ENCODE data around the gene HDAC5. TPM values are rescaled to one million over a fixed set of nuclear protein-coding genes. Genes with fewer than 3 reads are reported as not detected.

The HDAC5 gene
- total and polyA plus RNA-seq, 4 donors: 29.6 to 77.4 (median 36.4) TPM

DNA sequence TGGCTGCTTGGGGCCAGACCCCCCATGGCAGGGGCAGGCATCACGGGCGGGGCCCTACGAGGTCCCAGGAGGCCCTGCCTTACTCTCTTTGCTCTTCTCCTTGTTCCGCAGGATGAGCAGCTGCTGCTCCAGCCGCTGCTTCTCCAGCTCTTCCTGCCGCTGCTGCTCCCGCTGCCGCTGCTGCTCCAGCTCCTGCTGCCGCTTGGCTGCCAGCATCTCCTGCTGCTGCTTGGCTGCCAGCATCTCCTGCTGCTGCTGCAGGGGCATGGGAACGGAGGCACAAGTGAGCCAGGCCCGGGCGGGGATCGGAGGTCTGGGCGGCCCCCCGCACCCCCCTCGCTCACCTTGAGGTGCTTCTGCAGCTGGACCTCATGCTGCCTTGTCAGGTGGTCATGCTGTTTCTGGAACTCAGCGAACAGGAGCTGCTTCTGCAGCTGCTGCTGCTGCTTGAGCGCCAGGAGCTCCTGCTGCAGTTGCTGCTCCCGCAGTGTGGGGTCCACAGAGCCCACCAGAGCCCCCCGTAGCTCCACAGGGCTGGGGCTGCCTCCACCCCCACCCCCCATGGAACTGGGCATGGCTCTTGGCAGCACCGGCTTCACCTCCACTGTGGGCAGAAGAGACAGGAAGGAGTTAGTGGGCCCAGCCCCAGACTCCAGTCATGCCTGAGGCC lies 30.1 kb downstream of the HDAC5 start:
- DNase-seq (no peak), ATAC-seq (ENCODE audit: insufficient read depth, low FRiP score) (no peak)
- H3K4me3 ChIP-seq: no peak overlapping the region
- H3K27ac ChIP-seq (ENCODE audit: low read depth in 1 of 2, low read length in 1 of 2): no peak overlapping the region
- H3K9me3 ChIP-seq (ENCODE audit: control insufficient read depth in 4 of 4, insufficient read depth in 3 of 4, low read length in 3 of 4): no peaks in the 10 kb centered on the region
- H3K9ac ChIP-seq (ENCODE audit: insufficient read depth in 1 of 2, low read length in 2 of 2): no peak overlapping the region
- H3K27me3 ChIP-seq (ENCODE audit: control insufficient read depth in 3 of 3, insufficient read depth in 3 of 3, low read length in 2 of 3): no peaks in the 10 kb centered on the region
- 93 to 94% methylated on average over 18 to 21 of the region's 21 CpGs for WGBS, 2 donors
- peaks cover 9 to 23% (median 10%) of the 10 kb centered on the region in 5 donors for H3K4me1 ChIP-seq (ENCODE audit: control insufficient read depth in 5 of 5, insufficient read depth in 5 of 5, low read length in 5 of 5)
- peaks cover 15 to 34% (median 19%) of the 10 kb centered on the region in 4 donors for H3K36me3 ChIP-seq (ENCODE audit: control insufficient read depth in 4 of 4, insufficient read depth in 4 of 4, low read length in 4 of 4)
- TF ChIP-seq, protein P1, sequence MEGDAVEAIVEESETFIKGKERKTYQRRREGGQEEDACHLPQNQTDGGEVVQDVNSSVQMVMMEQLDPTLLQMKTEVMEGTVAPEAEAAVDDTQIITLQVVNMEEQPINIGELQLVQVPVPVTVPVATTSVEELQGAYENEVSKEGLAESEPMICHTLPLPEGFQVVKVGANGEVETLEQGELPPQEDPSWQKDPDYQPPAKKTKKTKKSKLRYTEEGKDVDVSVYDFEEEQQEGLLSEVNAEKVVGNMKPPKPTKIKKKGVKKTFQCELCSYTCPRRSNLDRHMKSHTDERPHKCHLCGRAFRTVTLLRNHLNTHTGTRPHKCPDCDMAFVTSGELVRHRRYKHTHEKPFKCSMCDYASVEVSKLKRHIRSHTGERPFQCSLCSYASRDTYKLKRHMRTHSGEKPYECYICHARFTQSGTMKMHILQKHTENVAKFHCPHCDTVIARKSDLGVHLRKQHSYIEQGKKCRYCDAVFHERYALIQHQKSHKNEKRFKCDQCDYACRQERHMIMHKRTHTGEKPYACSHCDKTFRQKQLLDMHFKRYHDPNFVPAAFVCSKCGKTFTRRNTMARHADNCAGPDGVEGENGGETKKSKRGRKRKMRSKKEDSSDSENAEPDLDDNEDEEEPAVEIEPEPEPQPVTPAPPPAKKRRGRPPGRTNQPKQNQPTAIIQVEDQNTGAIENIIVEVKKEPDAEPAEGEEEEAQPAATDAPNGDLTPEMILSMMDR (IDR thresholded peaks at IDR 0.05; ENCODE audit: control extremely low read depth, extremely low read depth): no peak

DNA sequence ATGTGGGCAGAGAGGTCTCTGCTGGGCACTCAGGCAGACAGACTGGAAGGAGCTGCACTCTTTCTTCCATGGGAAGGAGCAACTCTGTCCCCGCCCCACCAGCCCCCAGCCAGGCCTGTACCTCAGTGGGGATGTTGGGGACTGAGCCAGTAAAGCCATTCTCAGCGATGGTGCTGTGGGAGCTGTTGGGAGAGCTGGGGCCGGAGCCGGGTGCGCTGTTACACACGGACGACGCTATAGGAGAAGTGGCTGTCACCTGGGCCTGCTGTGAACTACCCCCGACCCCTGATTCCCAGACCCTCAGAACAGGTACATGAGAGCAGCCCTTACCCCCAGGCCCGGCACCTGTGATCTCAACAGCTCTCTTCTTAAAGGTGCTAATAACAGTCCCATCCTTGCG lies 31.4 kb downstream of the HDAC5 start:
- Histone ChIP-seq H3K27me3 (ENCODE audit: control insufficient read depth in 3 of 3, insufficient read depth in 3 of 3, low read length in 2 of 3) (no peaks in the 10 kb centered on the region), H3K4me1 (ENCODE audit: control insufficient read depth in 5 of 5, insufficient read depth in 5 of 5, low read length in 5 of 5) (peaks cover 7 to 22% (median 9%) of the 10 kb centered on the region in 5 donors), H3K9me3 (ENCODE audit: control insufficient read depth in 4 of 4, insufficient read depth in 3 of 4, low read length in 3 of 4) (no peaks in the 10 kb centered on the region), H3K9ac (ENCODE audit: insufficient read depth in 1 of 2, low read length in 2 of 2) (no peak overlapping the region), H3K27ac (ENCODE audit: low read depth in 1 of 2, low read length in 1 of 2) (no peak overlapping the region), H3K4me3 (no peak overlapping the region), H3K36me3 (ENCODE audit: control insufficient read depth in 4 of 4, insufficient read depth in 4 of 4, low read length in 4 of 4) (peaks cover 15 to 41% (median 22%) of the 10 kb centered on the region in 4 donors)
- WGBS, 2 donors: 95 to 98% methylated on average over 11 of the region's 11 CpGs
- TF ChIP-seq, protein P1 (IDR thresholded peaks at IDR 0.05; ENCODE audit: control extremely low read depth, extremely low read depth): no peak
- ATAC-seq (ENCODE audit: insufficient read depth, low FRiP score): no peak
- DNase-seq: no peak

DNA sequence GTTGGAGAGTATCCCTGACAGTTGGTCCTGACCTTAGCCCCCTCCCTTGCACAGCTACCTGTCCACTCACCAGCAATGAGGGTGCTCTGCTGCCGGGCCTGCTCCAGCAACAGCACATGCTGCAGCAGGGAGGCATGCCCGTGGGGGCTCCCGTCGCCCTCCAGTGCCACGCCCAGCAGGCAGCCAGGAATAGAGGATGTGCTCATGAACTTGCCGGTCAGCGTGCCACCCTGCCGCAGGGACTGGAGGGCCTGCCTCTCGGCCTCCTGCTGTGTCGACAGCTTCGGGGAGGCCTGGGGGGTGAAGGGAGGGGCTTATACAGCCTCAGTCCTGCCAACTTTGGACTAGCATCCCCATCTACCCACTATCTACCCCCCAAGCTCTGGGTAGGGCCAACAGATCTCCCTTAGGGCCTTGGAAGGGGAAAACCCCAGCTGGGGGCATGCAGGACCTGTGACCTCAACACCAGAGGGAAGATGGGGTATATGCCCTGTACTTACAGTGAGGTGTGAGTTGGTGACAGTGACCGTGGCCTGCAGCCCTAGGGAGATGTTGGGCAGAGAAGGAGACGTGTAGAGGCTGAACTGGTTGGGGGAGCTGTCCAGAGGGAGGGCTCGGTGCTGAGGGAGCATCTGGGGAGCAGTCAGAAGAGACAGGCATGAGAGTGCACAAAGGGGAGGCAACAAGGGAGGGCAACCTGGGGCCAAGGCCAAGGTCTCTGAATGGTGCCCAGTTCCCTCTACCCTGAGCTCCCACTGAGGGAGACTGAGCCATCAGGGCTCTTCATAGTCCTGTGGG lies 32.0 kb downstream of the HDAC5 start:
- 92 to 95% methylated on average over 14 of the region's 14 CpGs for WGBS, 2 donors
- Histone ChIP-seq H3K27me3 (ENCODE audit: control insufficient read depth in 3 of 3, insufficient read depth in 3 of 3, low read length in 2 of 3) (no peaks in the 10 kb centered on the region), H3K9ac (ENCODE audit: insufficient read depth in 1 of 2, low read length in 2 of 2) (no peak overlapping the region), H3K4me1 (ENCODE audit: control insufficient read depth in 5 of 5, insufficient read depth in 5 of 5, low read length in 5 of 5) (peaks cover 5 to 25% (median 9%) of the 10 kb centered on the region in 5 donors), H3K27ac (ENCODE audit: low read depth in 1 of 2, low read length in 1 of 2) (no peak overlapping the region), H3K36me3 (ENCODE audit: control insufficient read depth in 4 of 4, insufficient read depth in 4 of 4, low read length in 4 of 4) (peaks cover 15 to 45% (median 22%) of the 10 kb centered on the region in 4 donors), H3K9me3 (ENCODE audit: control insufficient read depth in 4 of 4, insufficient read depth in 3 of 4, low read length in 3 of 4) (no peaks in the 10 kb centered on the region), H3K4me3 (no peak overlapping the region)
- ATAC-seq (ENCODE audit: insufficient read depth, low FRiP score): no peak
- TF ChIP-seq, protein P1 (IDR thresholded peaks at IDR 0.05; ENCODE audit: control extremely low read depth, extremely low read depth): no peak
- no peak for DNase-seq

Data from lung (tissue), 12 donors.